A549 (cell line): ENCODE measurements around the gene EYA2. TPM values are rescaled to one million over a fixed set of nuclear protein-coding genes. Genes with fewer than 3 reads are reported as not detected.

ENCODE experiments used
- ATAC-seq, 2 experiments: fragments of 200-7000 bp in 1 of 2; fragments of >200 bp in 1 of 2; cut with Nextera tagmentation in 1 of 2; cut with Tn5 transposase in 1 of 2; 3 replicates each; pipeline versions ENCODE4 v1.8.0 to v1.9.1; 2018 to 2020; ENCODE audit warnings: mild to moderate bottlenecking in 1 of 2, moderate library complexity in 1 of 2
- CTCF ChIA-PET: fragments of 300-600 bp; sonication (Branson Sonifier 250); formaldehyde crosslinking; extraction: SDS; loops from one replicate; lab custom pipeline; 2021; ENCODE audit warnings: antibody characterized with exemption, inconsistent platforms; lab: Yijun Ruan, JAX
- POLR2A ChIA-PET: fragments of 350-600 bp; formaldehyde crosslinking; extraction: SDS; loops from one replicate; lab custom pipeline; 2021; ENCODE audit warnings: antibody characterized with exemption, inconsistent platforms; lab: Yijun Ruan, JAX
- DNase-seq, 2 experiments: peaks; one replicate each; pipeline versions ENCODE4 v3.0.0 to v3.0.0-alpha.2; 2011 to 2016; ENCODE audit warnings: low read depth in 1 of 2, low spot score in 1 of 2
- FAIRE-seq: peaks from 2 replicates; lab custom pipeline; 2011; peaks lifted over from hg19 to GRCh38; lab: Jason Lieb, UNC
- H3K27ac ChIP-seq, 2 experiments: fragments of >200 bp; sonication (Bioruptor Twin); formaldehyde crosslinking; 3 replicates each; pipeline ENCODE4 v1.5.1; 2016 to 2017
- H3K4me1 ChIP-seq: fragments of >200 bp; sonication (Bioruptor Twin); formaldehyde crosslinking; 3 replicates; pipeline ENCODE4 v1.6.1; 2016
- H3K4me2 ChIP-seq: fragments of >200 bp; sonication (Bioruptor Twin); formaldehyde crosslinking; 3 replicates; pipeline ENCODE4 v1.6.1; 2016
- H3K4me3 ChIP-seq: fragments of >200 bp; sonication (Bioruptor Twin); formaldehyde crosslinking; 3 replicates; pipeline ENCODE4 v1.5.1; 2016
- H3K9me3 ChIP-seq: fragments of >200 bp; sonication (Bioruptor Twin); formaldehyde crosslinking; 3 replicates; pipeline ENCODE4 v1.6.1; 2016
- ATOH8 ChIP-seq: fragments of 250-450 bp; sonication (Bioruptor Pico); IDR thresholded peaks from 2 replicates; pipeline ENCODE4 v1.5.0; 2020; ENCODE audit warnings: low read depth, mild to moderate bottlenecking, moderate library complexity
- BHLHE40 ChIP-seq: IDR thresholded peaks from 2 replicates; pipeline ENCODE4 v1.6.1; 2012; ENCODE audit warnings: low read depth, low read length, inconsistent platforms
- CEBPB ChIP-seq, 2 experiments: fragments of >200 bp in 1 of 2; sonication (Bioruptor Twin) in 1 of 2; formaldehyde crosslinking in 1 of 2; IDR thresholded peaks; 2 replicates each; pipeline ENCODE4 v1.6.1; 2012 to 2016
- ELK1 ChIP-seq: fragments of 150-350 bp; IDR thresholded peaks from 2 replicates; pipeline ENCODE4 v1.6.1; 2014; ENCODE audit warnings: low read depth, mild to moderate bottlenecking, low read length
- FOSB ChIP-seq: fragments of 250-450 bp; sonication (Bioruptor Pico); IDR thresholded peaks from 2 replicates; pipeline ENCODE4 v1.5.0; 2020; ENCODE audit warnings: mild to moderate bottlenecking, moderate library complexity
- FOSL2 ChIP-seq, 2 experiments: fragments of 450-650 bp in 1 of 2; fragments of >200 bp in 1 of 2; sonication (Bioruptor Twin) in 1 of 2; formaldehyde crosslinking; IDR thresholded peaks; 2 replicates each; pipeline versions ENCODE4 v1.5.0 to v1.6.1; 2016 to 2020; ENCODE audit warnings: mild to moderate bottlenecking in 1 of 2, moderate library complexity in 1 of 2
- GATA3 ChIP-seq: IDR thresholded peaks from 2 replicates; pipeline ENCODE4 v1.6.1; 2012; ENCODE audit warnings: borderline replicate concordance
- HDAC2 ChIP-seq: fragments of 200-600 bp; sonication (generic); IDR thresholded peaks from 2 replicates; pipeline ENCODE4 v1.6.1; 2016
- HES2 ChIP-seq: fragments of >200 bp; sonication (Bioruptor Twin); formaldehyde crosslinking; IDR thresholded peaks from 2 replicates; pipeline ENCODE4 v1.6.1; 2016
- HOXA7 ChIP-seq: fragments of 250-450 bp; sonication (Bioruptor Pico); IDR thresholded peaks from 2 replicates; pipeline ENCODE4 v1.5.0; 2020; ENCODE audit warnings: mild to moderate bottlenecking, moderate library complexity
- HOXB5 ChIP-seq: fragments of 250-450 bp; sonication (Bioruptor Pico); IDR thresholded peaks from 2 replicates; pipeline ENCODE4 v1.5.0; 2020; ENCODE audit warnings: mild to moderate bottlenecking, moderate library complexity
- KDM1A ChIP-seq: fragments of 200-600 bp; sonication (generic); IDR thresholded peaks from 2 replicates; pipeline ENCODE4 v1.6.1; 2016; ENCODE audit warnings: low read depth, mild to moderate bottlenecking
- KDM5A ChIP-seq: fragments of 200-600 bp; sonication (generic); IDR thresholded peaks from 2 replicates; pipeline ENCODE4 v1.6.1; 2016; ENCODE audit warnings: antibody characterized with exemption, mild to moderate bottlenecking
- MYC ChIP-seq: IDR thresholded peaks from 2 replicates; pipeline ENCODE4 v1.6.1; 2012; ENCODE audit warnings: mild to moderate bottlenecking, inconsistent platforms, low read length, improper control_type of control experiment, borderline replicate concordance
- POLR2AphosphoS2 ChIP-seq: conservative IDR thresholded peaks from 2 replicates; pipeline ENCODE4 v1.6.1; 2012; ENCODE audit warnings: low read length, improper control_type of control experiment, inconsistent platforms
- RAD21 ChIP-seq, 2 experiments: fragments of >200 bp in 1 of 2; sonication (Bioruptor Twin) in 1 of 2; formaldehyde crosslinking in 1 of 2; IDR thresholded peaks in 1 of 2; conservative IDR thresholded peaks in 1 of 2; 2 replicates in 1 of 2; 3 replicates in 1 of 2; pipeline ENCODE4 v1.6.1; 2012 to 2018; ENCODE audit warnings: inconsistent platforms in 1 of 2
- RCOR1 ChIP-seq: fragments of 150-350 bp; IDR thresholded peaks from 2 replicates; pipeline ENCODE4 v1.6.1; 2014; ENCODE audit warnings: antibody characterized with exemption, low read length, low read depth
- REST ChIP-seq: fragments of 200-600 bp; sonication (generic); IDR thresholded peaks from 2 replicates; pipeline ENCODE4 v1.6.1; 2016; ENCODE audit warnings: antibody characterized with exemption, mild to moderate bottlenecking, moderate library complexity
- TP53 ChIP-seq: fragments of 250-450 bp; sonication (Bioruptor Pico); IDR thresholded peaks from 2 replicates; pipeline ENCODE4 v1.5.0; 2021; ENCODE audit warnings: mild to moderate bottlenecking, moderate library complexity
- ZFP36 ChIP-seq: fragments of 450-650 bp; IDR thresholded peaks from 2 replicates; pipeline ENCODE4 v1.6.1; 2014; ENCODE audit warnings: borderline replicate concordance; ENCODE audit not compliant: partially characterized antibody
- ZNF302 ChIP-seq: fragments of 250-450 bp; sonication (Bioruptor Pico); IDR thresholded peaks from 2 replicates; pipeline ENCODE4 v1.9.0; 2021; ENCODE audit warnings: inconsistent platforms, mild to moderate bottlenecking, moderate library complexity
- ZSCAN20 ChIP-seq: fragments of 250-450 bp; sonication (Bioruptor Pico); IDR thresholded peaks from 2 replicates; pipeline ENCODE4 v1.8.0; 2022; ENCODE audit warnings: mild to moderate bottlenecking, moderate library complexity
- whole genome bisulfite sequencing: methylation state at CpG from one replicate; pipeline ENCODE4 v1.1.6; 2017; ENCODE audit errors: missing lambda C conversion rate; 5-methylcytosine and 5-hydroxymethylcytosine counted together
- polyA plus RNA-seq, 4 experiments: library from polyadenylated mRNA; depleted of rRNA in 3 of 4; stranded (reverse); fragments of >200 nt; fragmentation: RNase III in 1 of 4; extraction: RNeasy Plus Mini Kit Qiagen cat#74134 plus additional on column Dnase treatment in 1 of 4; gene quantifications; 2 replicates in 3 of 4; 3 replicates in 1 of 4; pipeline ENCODE4 v1.2.3, GENCODE V29; 2011 to 2017
- TF ChIP-seq, protein P1 (sequence below): fragments of >200 bp; sonication (Bioruptor Twin); formaldehyde crosslinking; IDR thresholded peaks from 3 replicates; pipeline ENCODE4 v1.6.1; 2016
- TF ChIP-seq, protein P2 (sequence below): fragments of 250-450 bp; sonication (Bioruptor Pico); IDR thresholded peaks from 2 replicates; pipeline ENCODE4 v1.5.0; 2021; ENCODE audit warnings: mild to moderate bottlenecking, moderate library complexity, borderline replicate concordance

The EYA2 gene
- polyA plus RNA-seq, 2 of the 4 experiments (the other 2 are of a cell fraction): 4.5 to 4.6 TPM

GRCh38 chr20:46978951-46979491, 84.4 kb downstream of the EYA2 start:
- H3K9me3 ChIP-seq: no peaks in the 10 kb centered on the region; the same call in 2 of the 3 replicates
- POLR2A ChIA-PET: no interaction called here
- 84% methylated on average over 9 of the region's 9 CpGs for WGBS
- DNase-seq: no peak
- TF ChIP-seq ZSCAN20 (CRISPR knock-in tag) (no peak), ELK1 (no peak), HOXA7 (CRISPR knock-in tag) (no peak), HDAC2 (no peak), MYC (no peak), TP53 (CRISPR knock-in tag) (no peak), RCOR1 (no peak)
- TF ChIP-seq, protein P1, sequence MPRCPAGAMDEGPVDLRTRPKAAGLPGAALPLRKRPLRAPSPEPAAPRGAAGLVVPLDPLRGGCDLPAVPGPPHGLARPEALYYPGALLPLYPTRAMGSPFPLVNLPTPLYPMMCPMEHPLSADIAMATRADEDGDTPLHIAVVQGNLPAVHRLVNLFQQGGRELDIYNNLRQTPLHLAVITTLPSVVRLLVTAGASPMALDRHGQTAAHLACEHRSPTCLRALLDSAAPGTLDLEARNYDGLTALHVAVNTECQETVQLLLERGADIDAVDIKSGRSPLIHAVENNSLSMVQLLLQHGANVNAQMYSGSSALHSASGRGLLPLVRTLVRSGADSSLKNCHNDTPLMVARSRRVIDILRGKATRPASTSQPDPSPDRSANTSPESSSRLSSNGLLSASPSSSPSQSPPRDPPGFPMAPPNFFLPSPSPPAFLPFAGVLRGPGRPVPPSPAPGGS: no peak
- H3K27ac ChIP-seq: no peak overlapping the region
- no peaks in the 10 kb centered on the region for H3K4me1 ChIP-seq
- no peak for ATAC-seq
- no peak for FAIRE-seq
- no peak overlapping the region for H3K4me3 ChIP-seq
- CTCF ChIA-PET: interaction anchor here (0.6 to 1.3 kb wide), 3 partner anchors 24 to 241 kb away, joined by 3 read pairs; no protein-coding TSS in a partner anchor
- no peak overlapping the region for H3K4me2 ChIP-seq

- 66% methylated on average over 8 of the region's 8 CpGs for WGBS
- TF ChIP-seq CEBPB (IDR thresholded peaks at IDR 0.05) (no peak), ATOH8 (CRISPR knock-in tag) (no peak), FOSB (no peak), RAD21 (conservative IDR thresholded peaks at IDR 0.05 in 1 of 2, IDR thresholded peaks at IDR 0.05 in 1 of 2) (no peak), GATA3 (no peak), KDM5A (no peak), KDM1A (no peak), ZFP36 (no peak), REST (no peak), BHLHE40 (no peak), POLR2AphosphoS2 (no peak), ZNF302 (CRISPR knock-in tag) (no peak), HOXB5 (no peak), FOSL2 (IDR thresholded peaks at IDR 0.05) (no peak), FOSL2 (CRISPR knock-in tag; IDR thresholded peaks at IDR 0.05) (no peak), HES2 (no peak)
- TF ChIP-seq, protein P2, sequence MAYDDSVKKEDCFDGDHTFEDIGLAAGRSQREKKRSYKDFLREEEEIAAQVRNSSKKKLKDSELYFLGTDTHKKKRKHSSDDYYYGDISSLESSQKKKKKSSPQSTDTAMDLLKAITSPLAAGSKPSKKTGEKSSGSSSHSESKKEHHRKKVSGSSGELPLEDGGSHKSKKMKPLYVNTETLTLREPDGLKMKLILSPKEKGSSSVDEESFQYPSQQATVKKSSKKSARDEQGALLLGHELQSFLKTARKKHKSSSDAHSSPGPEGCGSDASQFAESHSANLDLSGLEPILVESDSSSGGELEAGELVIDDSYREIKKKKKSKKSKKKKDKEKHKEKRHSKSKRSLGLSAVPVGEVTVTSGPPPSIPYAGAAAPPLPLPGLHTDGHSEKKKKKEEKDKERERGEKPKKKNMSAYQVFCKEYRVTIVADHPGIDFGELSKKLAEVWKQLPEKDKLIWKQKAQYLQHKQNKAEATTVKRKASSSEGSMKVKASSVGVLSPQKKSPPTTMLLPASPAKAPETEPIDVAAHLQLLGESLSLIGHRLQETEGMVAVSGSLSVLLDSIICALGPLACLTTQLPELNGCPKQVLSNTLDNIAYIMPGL (CRISPR knock-in tag): no peak
- no peaks in the 10 kb centered on the region for H3K4me1 ChIP-seq
- FAIRE-seq (no peak), ATAC-seq (no peak), DNase-seq (no peak)
- no peak overlapping the region for H3K27ac ChIP-seq
- H3K4me3 ChIP-seq: no peak overlapping the region
- H3K9me3 ChIP-seq: no peaks in the 10 kb centered on the region; the same call in 2 of the 3 replicates
- ChIA-PET CTCF (interaction anchor here (0.5 to 1.3 kb wide), 4 partner anchors 9 to 240 kb away, joined by 3 to 8 read pairs (median 3); no protein-coding TSS in a partner anchor), POLR2A (no interaction called here)
- no peak overlapping the region for H3K4me2 ChIP-seq
These were observed 85.1 kb downstream of the EYA2 start for GRCh38 chr20:46979603-46980241.
